ENCODE data around the gene KLHL30. TPM values are rescaled to one million over a fixed set of nuclear protein-coding genes. Genes with fewer than 3 reads are reported as not detected.

The KLHL30 gene
- total RNA-seq, 1 experiment from 2014 or later: not detected

- H4K8ac ChIP-seq (replicated peaks; ENCODE audit: insufficient read length, low read depth, low read length): no peak overlapping the region
- H2BK12ac ChIP-seq (ENCODE audit: insufficient read length, low read depth, low read length): no peak overlapping the region
- no peak overlapping the region for H3K27ac ChIP-seq (ENCODE audit: insufficient read length, low read depth, low read length)
- no peak overlapping the region for H2BK120ac ChIP-seq (ENCODE audit: low read depth, low read length, poor library complexity, severe bottlenecking)
- no peak overlapping the region for H3K14ac ChIP-seq (ENCODE audit: insufficient read depth, low read length)
- Mint-ChIP-seq H3K36me3 (ENCODE audit: insufficient read depth in 1 of 3, low read depth in 3 of 3) (no peaks in the 10 kb centered on the region; a peak in 1 of 7 replicates), H3K4me3 (no peak overlapping the region), H3K27me3 (ENCODE audit: low read depth) (peaks cover 9% of the 10 kb centered on the region), H3K4me1 (no peaks in the 10 kb centered on the region), H3K9me3 (peaks cover 2 to 11% of the 10 kb centered on the region in 2 experiments; a peak in 4 of 5 replicates), H3K27ac (no peak overlapping the region)
- peak; percentile 82 for DNase-seq
- H3K9ac ChIP-seq (ENCODE audit: extremely low read depth, insufficient read length, low read length): no peak overlapping the region
- H3K56ac ChIP-seq (ENCODE audit: insufficient read length, low read depth, low read length): no peak overlapping the region
- no peak overlapping the region for H2BK15ac ChIP-seq (ENCODE audit: low read depth, low read length)
- no peaks in the 10 kb centered on the region for H3K27me3 ChIP-seq (ENCODE audit: insufficient read depth, low read length)
- H3K4me1 ChIP-seq (ENCODE audit: insufficient read depth, low read length): no peaks in the 10 kb centered on the region
- H3K79me1 ChIP-seq (ENCODE audit: insufficient read depth, low read depth, low read length, poor library complexity, severe bottlenecking): no peaks in the 10 kb centered on the region
- no peak overlapping the region for H2AFZ ChIP-seq (ENCODE audit: low read length)
- WGBS (ENCODE audit: extremely low coverage, insufficient read length, low lambda C conversion rate): no CpG with 5 or more reads among the region's 30 CpGs
- no peaks in the 10 kb centered on the region for H3K23me2 ChIP-seq (ENCODE audit: insufficient read length, low read depth, low read length, poor library complexity, severe bottlenecking)
- H3K9me3 ChIP-seq (ENCODE audit: control insufficient read depth, low read depth, low read length): no peaks in the 10 kb centered on the region
- H4K5ac ChIP-seq (ENCODE audit: insufficient read length, low read depth, low read length): no peak overlapping the region
- H2AK5ac ChIP-seq (ENCODE audit: insufficient read length, low read length): no peak overlapping the region
- H4K20me1 ChIP-seq (ENCODE audit: control insufficient read depth, insufficient read depth, insufficient read length): no peaks in the 10 kb centered on the region
- H3K4ac ChIP-seq (ENCODE audit: low read depth, low read length): no peak overlapping the region
- peak; percentile 34; the same call in 1 of the 3 replicates for TF ChIP-seq CTCF (conservative IDR thresholded peaks at IDR 0.05)
- H2BK5ac ChIP-seq (ENCODE audit: insufficient read length, low read length): no peak overlapping the region
- no peak overlapping the region for H2BK20ac ChIP-seq (ENCODE audit: low read depth, low read length, poor library complexity, severe bottlenecking)
- no peak overlapping the region for H3T11ph ChIP-seq (ENCODE audit: low read length)
- no peak overlapping the region for H3K23ac ChIP-seq (ENCODE audit: insufficient read length, low read depth, low read length)
- H3K4me2 ChIP-seq (ENCODE audit: insufficient read depth, insufficient read length, low read length): no peak overlapping the region
- no peak overlapping the region for H3K18ac ChIP-seq (ENCODE audit: insufficient read length, low read depth, low read length)
- H4K91ac ChIP-seq (ENCODE audit: insufficient read length, low read depth, low read length): no peak overlapping the region
- H3K79me2 ChIP-seq (ENCODE audit: insufficient read depth, low read length): no peaks in the 10 kb centered on the region
Observed at GRCh38 chr2:238120463-238121298, 17.8 kb upstream of the KLHL30 start.
